WTC11 (cell line): ENCODE measurements around the gene PODN. TPM values are rescaled to one million over a fixed set of nuclear protein-coding genes. Genes with fewer than 3 reads are reported as not detected.

Experiments
- ATAC-seq: fragments of 200-7000 bp; cut with Tn5 transposase; 2 replicates; pipeline ENCODE4 v1.10.0; 2021; ENCODE audit warnings: mild to moderate bottlenecking, moderate library complexity
- CTCF ChIA-PET: fragments of 300-600 bp; sonication (Branson Sonifier 250); formaldehyde crosslinking; loops from one replicate; lab custom pipeline; 2021; ENCODE audit warnings: antibody characterized with exemption; lab: Charles Lee
- POLR2A ChIA-PET: fragments of 350-600 bp; sonication (Branson Sonifier 250); formaldehyde crosslinking; loops from one replicate; lab custom pipeline; 2021; ENCODE audit warnings: antibody characterized with exemption; lab: Charles Lee
- DNase-seq: peaks from one replicate; pipeline ENCODE4 v3.0.0; 2021; ENCODE audit warnings: low spot score
- H3K27ac Mint-ChIP-seq: 2 replicates; pipeline ENCODE4 v1.8.0; 2021; ENCODE audit warnings: mixed read lengths
- H3K27me3 Mint-ChIP-seq: 2 replicates; pipeline ENCODE4 v1.8.0; 2021; ENCODE audit warnings: low read depth, mild to moderate bottlenecking, moderate library complexity, mixed read lengths
- H3K36me3 Mint-ChIP-seq: 2 replicates; pipeline ENCODE4 v1.8.0; 2021; ENCODE audit warnings: mixed read lengths
- H3K4me1 Mint-ChIP-seq: 2 replicates; pipeline ENCODE4 v1.8.0; 2022; ENCODE audit warnings: mixed read lengths
- H3K4me3 Mint-ChIP-seq: 2 replicates; pipeline ENCODE4 v1.8.0; 2021; ENCODE audit warnings: mild to moderate bottlenecking, moderate library complexity, mixed read lengths
- H3K9me3 Mint-ChIP-seq: 2 replicates; pipeline ENCODE4 v1.8.0; 2021; ENCODE audit warnings: mixed read lengths
- ATF1 ChIP-seq: sonication (generic); formaldehyde crosslinking; IDR thresholded peaks from 2 replicates; pipeline ENCODE4 v1.8.1; 2023; ENCODE audit warnings: mild to moderate bottlenecking, moderate library complexity, missing genetic modification reagents
- ATF2 ChIP-seq: sonication (generic); formaldehyde crosslinking; IDR thresholded peaks from 2 replicates; pipeline ENCODE4 v1.8.1; 2022; ENCODE audit warnings: low read depth, missing genetic modification reagents, borderline replicate concordance
- FOXP1 ChIP-seq: sonication (generic); formaldehyde crosslinking; IDR thresholded peaks from 2 replicates; pipeline ENCODE4 v1.8.0; 2022; ENCODE audit warnings: missing genetic modification reagents, mild to moderate bottlenecking, moderate library complexity, borderline replicate concordance
- PRDM15 ChIP-seq: sonication (generic); formaldehyde crosslinking; IDR thresholded peaks from 2 replicates; pipeline ENCODE4 v1.8.0; 2022; ENCODE audit warnings: missing genetic modification reagents
- RELA ChIP-seq: sonication (generic); formaldehyde crosslinking; IDR thresholded peaks from 2 replicates; pipeline ENCODE4 v1.8.1; 2022; ENCODE audit warnings: missing genetic modification reagents, mild to moderate bottlenecking, borderline replicate concordance
- USF1 ChIP-seq: sonication (generic); formaldehyde crosslinking; IDR thresholded peaks from 2 replicates; pipeline ENCODE4 v1.8.0; 2022; ENCODE audit warnings: mild to moderate bottlenecking, missing genetic modification reagents
- USF2 ChIP-seq: sonication (generic); formaldehyde crosslinking; IDR thresholded peaks from 2 replicates; pipeline ENCODE4 v1.8.1; 2023; ENCODE audit warnings: mild to moderate bottlenecking, missing genetic modification reagents, moderate library complexity
- ZBTB43 ChIP-seq: sonication (generic); formaldehyde crosslinking; IDR thresholded peaks from 2 replicates; pipeline ENCODE4 v1.8.1; 2023; ENCODE audit warnings: mild to moderate bottlenecking, missing genetic modification reagents
- total RNA-seq: library from RNA; stranded (reverse); gene quantifications from 3 replicates; pipeline ENCODE4 v1.2.3, GENCODE V29; 2021

PODN gene
- total RNA-seq, 1 experiment from 2014 or later, result 0.48 TPM

GRCh38 chr1:53038566-53038965 is 23.4 kb upstream of the PODN start (continued):
- TF ChIP-seq ATF2 (CRISPR knock-in tag) (no peak), USF2 (CRISPR knock-in tag) (no peak), RELA (CRISPR knock-in tag) (no peak)

- H3K36me3 Mint-ChIP-seq, result peaks cover 8% of the 10 kb centered on the region
- H3K4me3 Mint-ChIP-seq, result no peak overlapping the region
- ATAC-seq (peak; percentile 43), DNase-seq (no peak)
- TF ChIP-seq ATF1, result no peak
- no peak for TF ChIP-seq ZBTB43 (CRISPR knock-in tag)
- H3K9me3 Mint-ChIP-seq, result no peaks in the 10 kb centered on the region
- ChIA-PET POLR2A (no interaction called here), CTCF (interaction anchor here (0.6 to 1.7 kb wide), 4 partner anchors 44 to 139 kb away, joined by 3 to 5 read pairs (median 3); partner anchors contain the start of gene SCP2)
- H3K4me1 Mint-ChIP-seq, result peaks cover 25% of the 10 kb centered on the region
- H3K27ac Mint-ChIP-seq, result no peak overlapping the region
- no peaks in the 10 kb centered on the region for H3K27me3 Mint-ChIP-seq
These were observed 18.7 kb upstream of the PODN start for GRCh38 chr1:53043271-53043670.

- no peak overlapping the region for H3K27ac Mint-ChIP-seq
- CTCF ChIA-PET, result no interaction called here
These were observed 17.1 kb upstream of the PODN start for GRCh38 chr1:53044926-53045325.

More at GRCh38 chr1:53044926-53045325, 17.1 kb upstream of the PODN start:
- Mint-ChIP-seq H3K27me3 (no peaks in the 10 kb centered on the region), H3K4me1 (peaks cover 42% of the 10 kb centered on the region), H3K4me3 (no peak overlapping the region), H3K9me3 (no peaks in the 10 kb centered on the region), H3K36me3 (peaks cover 1% of the 10 kb centered on the region; the same call in 1 of the 2 replicates)
- no peak for ATAC-seq
- TF ChIP-seq USF1 (CRISPR knock-in tag), result 0 out of 2 replicates have a peak, but pooled peaks have one; percentile 27
- no peak for TF ChIP-seq FOXP1 (CRISPR knock-in tag)
- no peak for TF ChIP-seq PRDM15 (CRISPR knock-in tag)
- TF ChIP-seq USF2 (CRISPR knock-in tag), result peak; percentile 39; the same call in 1 of the 2 replicates
- no peak for DNase-seq
- POLR2A ChIA-PET, result no interaction called here
